GM19438 (cell line): Measurements from ENCODE around the gene GLUD2.
"Not testable (repeated sequence)": the region's sequence is repeated elsewhere in the genome, so short reads cannot be mapped to it uniquely, and the experiment has no call there.

Experiments
- ATAC-seq: cut with Tn5 transposase; IDR thresholded peaks from one replicate; pipeline ENCODE4 v1.9.1; 2021; ENCODE audit warnings: low read depth; ENCODE audit not compliant: unreplicated experiment

The GLUD2 gene

GRCh38 chrX:121047441-121048419 is at the start of gene GLUD2:
GLUD2 (plus strand) TSS chrX:121047610; CDS start chrX:121047685, 75 bp downstream.
- ATAC-seq = not testable (repeated sequence)

- peak; percentile 80 for ATAC-seq
These were observed 48.0 kb upstream of the GLUD2 start for GRCh38 chrX:120999413-120999812.

GRCh38 chrX:121000589-121000988 is 46.8 kb upstream of the GLUD2 start:
- ATAC-seq = no peak

DNA sequence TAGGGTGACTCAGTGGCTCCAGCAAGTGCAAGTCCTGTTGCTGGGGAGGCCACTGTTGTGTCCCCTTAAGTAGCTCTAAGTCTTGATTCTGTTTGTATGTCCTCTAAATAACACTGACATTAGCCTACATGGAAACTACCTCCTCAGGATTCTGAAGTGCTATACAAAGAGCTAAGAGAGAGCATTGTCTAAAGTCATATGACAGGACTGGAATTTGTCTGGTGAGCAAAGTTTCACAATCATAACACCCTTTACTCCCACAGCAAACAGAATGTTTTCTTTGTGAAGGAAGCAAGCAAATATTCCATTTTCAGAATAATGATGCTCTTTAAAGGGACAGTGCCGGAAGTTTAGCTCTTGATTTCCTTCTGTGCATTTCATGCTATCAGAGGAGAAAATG is 38.5 kb upstream of the GLUD2 start:
- ATAC-seq = no peak

GRCh38 chrX:121009764-121010163 is 37.6 kb upstream of the GLUD2 start:
- no peak for ATAC-seq

DNA sequence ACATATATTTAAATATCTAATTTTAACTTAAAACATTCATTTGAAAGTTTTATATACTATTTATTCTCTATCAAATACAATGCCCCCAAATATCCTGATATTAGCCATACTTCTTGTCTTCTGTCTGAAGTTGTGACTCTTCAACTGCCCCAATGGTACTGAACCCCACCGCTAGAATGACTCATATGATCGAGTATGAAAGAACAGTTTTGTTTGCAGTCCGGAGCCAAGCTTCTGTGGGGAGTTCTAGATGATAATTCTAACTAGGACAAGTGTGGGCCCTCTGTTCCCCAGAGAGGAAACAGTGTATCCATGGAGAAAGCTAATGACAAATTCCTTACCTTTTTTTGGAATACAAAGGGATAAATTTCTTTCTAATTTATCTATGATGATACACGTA is 37.2 kb upstream of the GLUD2 start:
- no peak for ATAC-seq

- ATAC-seq = no peak
These were observed 36.2 kb upstream of the GLUD2 start for GRCh38 chrX:121011254-121011653.

- ATAC-seq = no peak
These were observed 33.4 kb upstream of the GLUD2 start for GRCh38 chrX:121013897-121014455.

- ATAC-seq = no peak
These were observed 32.6 kb upstream of the GLUD2 start for GRCh38 chrX:121014826-121015225.

- no peak for ATAC-seq
These were observed 19.0 kb upstream of the GLUD2 start for GRCh38 chrX:121028419-121028818.

DNA sequence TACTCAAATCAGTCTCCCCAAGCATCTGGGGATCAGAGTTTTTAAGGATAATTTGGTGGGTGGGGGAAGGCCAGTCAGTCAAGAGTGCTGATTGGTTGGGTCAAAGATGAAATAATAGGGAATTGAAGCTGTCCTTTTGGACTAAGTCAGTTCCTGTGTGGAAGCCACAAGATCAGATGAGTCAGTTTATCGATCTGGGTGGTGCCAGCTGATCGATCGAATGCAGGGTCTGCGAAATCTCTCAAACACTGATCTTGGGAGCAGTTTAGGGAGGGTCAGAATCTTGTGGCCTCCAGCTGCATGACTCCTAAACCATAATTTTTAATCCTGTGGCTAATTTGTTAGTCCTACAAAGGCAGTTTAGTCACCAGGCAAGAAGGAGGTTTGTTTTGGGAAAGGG is 17.3 kb upstream of the GLUD2 start:
- ATAC-seq = no peak

GRCh38 chrX:121032531-121032930 is 14.9 kb upstream of the GLUD2 start:
- no peak for ATAC-seq

- ATAC-seq = no peak
These were observed 11.3 kb upstream of the GLUD2 start for GRCh38 chrX:121036137-121036536.

DNA sequence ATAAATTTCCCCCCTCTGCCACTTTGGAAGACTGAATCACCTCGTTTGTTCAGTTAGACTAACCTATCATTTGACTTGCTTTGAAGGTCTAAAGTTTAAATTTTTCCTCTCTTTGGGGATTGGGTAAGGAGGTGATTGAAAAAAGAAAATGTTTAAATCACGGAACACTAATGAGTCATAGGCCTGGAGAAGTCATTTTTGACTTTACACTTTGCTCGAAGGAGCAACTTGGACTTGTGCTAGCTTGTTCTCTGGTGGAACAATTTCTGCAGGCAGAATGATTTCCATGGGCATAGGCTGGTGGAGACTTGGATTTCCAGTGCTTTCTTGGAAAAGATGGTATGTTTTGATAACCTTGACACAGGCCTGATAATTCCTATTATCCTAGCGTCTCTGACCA is 10.5 kb upstream of the GLUD2 start:
- ATAC-seq = no peak

GRCh38 chrX:121050781-121051180 is 3.4 kb downstream of the GLUD2 start:
- ATAC-seq = no peak

- ATAC-seq = no peak
These were observed 4.7 kb downstream of the GLUD2 start for GRCh38 chrX:121052122-121052521.

- ATAC-seq = no peak
These were observed 14.9 kb downstream of the GLUD2 start for GRCh38 chrX:121062289-121062688.

DNA sequence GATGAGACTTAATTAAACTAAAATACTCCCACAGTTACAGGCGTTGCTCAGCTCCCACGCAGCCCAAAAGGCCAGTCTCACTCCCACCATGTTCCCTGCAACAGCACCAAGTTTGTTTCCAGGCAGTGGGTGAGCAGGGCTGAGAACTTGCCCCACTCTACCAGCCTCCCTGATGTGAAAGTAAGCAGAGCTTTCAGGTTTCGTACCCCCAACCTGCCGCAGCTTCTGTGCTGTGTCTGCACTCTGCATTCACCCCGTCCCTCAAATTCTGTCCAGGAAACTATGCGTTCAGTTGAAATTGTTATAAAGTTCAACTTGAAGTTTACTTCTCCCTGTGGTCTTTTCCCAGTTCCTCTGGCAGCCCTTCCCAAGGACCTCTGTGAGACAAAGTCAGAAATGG is 17.2 kb downstream of the GLUD2 start:
- ATAC-seq = no peak

- ATAC-seq = not testable (repeated sequence)
These were observed 36.8 kb downstream of the GLUD2 start for GRCh38 chrX:121084247-121084646.

- ATAC-seq = no peak
These were observed 37.6 kb downstream of the GLUD2 start for GRCh38 chrX:121084903-121085611.

DNA sequence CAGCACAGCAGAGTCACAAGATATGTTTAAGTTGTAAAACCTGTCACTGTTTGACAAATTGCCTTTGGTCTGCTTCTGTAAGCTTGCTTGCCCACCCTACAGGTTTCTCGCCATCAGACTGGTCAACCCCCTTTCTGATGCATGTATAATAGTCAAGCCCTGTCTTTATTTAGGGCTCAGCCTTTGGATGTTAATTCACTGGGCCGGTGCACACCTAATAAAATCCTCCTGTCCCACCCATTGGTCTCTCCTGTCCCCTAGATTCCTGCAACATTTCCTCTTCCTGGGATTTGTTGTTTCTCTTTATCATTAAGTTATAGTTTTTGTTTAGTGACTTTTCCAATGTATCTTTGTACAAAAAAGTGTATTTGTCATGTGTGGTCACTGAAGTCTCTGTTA is 38.2 kb downstream of the GLUD2 start:
- ATAC-seq = no peak
